NCI-H460 (cell line): ENCODE results near the gene XYLT1. TPM values are rescaled to one million over a fixed set of nuclear protein-coding genes. Genes with fewer than 3 reads are reported as not detected.
"Not testable (repeated sequence)": the region's sequence is repeated elsewhere in the genome, so short reads cannot be mapped to it uniquely, and the experiment has no call there.

Experiments used
- DNase-seq: peaks from one replicate; pipeline ENCODE4 v3.0.0-alpha.2; 2016; ENCODE audit warnings: low read depth; ENCODE audit errors: extremely low read depth
- total RNA-seq: library from RNA; depleted of rRNA; stranded (reverse); fragments of >200 nt; shearing (Covaris generic); gene quantifications from 2 replicates; pipeline ENCODE4 v1.2.3, GENCODE V29; 2014

XYLT1 gene
- total RNA-seq, 1 experiment from 2014 or later: 27.2 TPM

GRCh38 chr16:17316005-17316404 lies 154.8 kb downstream of the XYLT1 start:
- DNase-seq: no peak

GRCh38 chr16:17313793-17314547 lies 156.8 kb downstream of the XYLT1 start:
- DNase-seq: no peak

DNA sequence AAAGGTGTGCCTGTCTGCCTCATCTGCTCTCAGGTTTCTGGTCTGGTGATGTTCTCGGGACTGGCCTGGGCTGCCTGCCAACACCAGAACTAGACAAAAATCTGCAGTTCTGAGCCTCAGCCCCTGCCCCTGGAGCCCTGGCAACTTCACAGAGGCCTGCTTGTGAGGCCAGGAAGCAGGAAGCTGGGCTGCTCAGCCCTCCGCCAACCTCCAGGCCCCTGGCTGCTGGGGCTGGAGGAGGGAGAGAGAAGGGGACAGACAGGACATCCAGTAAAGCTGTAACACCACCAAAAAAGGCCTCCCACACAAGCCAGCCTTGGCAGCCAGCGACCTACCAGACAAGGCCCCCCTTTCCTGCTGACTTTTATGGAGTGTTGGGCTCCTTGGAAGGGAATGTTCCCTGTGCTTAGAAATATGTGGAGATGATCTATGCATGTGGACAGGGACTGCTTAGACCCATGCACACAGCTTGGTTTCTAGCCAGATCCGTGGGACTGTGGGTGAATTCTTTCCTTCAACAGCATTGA lies 157.6 kb downstream of the XYLT1 start:
- DNase-seq: no peak

DNA sequence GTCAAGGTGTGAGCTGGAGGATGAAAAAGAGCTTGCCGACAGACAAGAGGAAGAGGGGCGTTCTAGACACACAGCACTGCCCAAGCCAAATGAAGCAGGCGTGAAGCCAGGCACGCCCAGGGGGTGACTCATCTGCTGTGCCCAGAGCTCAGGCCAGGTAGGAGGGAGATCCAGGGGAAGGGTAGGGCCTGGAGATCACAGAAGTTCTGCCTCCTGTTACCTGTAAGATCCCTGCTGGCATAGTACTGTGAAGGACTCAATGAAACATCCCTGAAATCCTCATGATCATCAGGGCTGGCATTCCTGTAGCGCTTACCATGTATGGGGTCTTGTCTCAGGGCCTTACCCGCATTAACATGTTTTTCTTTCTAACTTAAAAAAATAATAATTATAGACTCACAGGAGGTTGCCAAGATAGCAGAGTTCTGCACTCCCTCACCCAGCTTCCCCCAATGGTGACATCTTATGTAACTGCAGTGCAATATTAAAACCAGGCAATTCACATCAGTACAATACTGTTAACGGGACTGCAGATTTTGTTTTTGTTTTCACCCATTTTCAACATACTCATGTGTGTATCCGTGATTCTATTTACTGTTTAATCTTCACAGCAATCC lies 158.6 kb downstream of the XYLT1 start:
- no peak for DNase-seq

DNA sequence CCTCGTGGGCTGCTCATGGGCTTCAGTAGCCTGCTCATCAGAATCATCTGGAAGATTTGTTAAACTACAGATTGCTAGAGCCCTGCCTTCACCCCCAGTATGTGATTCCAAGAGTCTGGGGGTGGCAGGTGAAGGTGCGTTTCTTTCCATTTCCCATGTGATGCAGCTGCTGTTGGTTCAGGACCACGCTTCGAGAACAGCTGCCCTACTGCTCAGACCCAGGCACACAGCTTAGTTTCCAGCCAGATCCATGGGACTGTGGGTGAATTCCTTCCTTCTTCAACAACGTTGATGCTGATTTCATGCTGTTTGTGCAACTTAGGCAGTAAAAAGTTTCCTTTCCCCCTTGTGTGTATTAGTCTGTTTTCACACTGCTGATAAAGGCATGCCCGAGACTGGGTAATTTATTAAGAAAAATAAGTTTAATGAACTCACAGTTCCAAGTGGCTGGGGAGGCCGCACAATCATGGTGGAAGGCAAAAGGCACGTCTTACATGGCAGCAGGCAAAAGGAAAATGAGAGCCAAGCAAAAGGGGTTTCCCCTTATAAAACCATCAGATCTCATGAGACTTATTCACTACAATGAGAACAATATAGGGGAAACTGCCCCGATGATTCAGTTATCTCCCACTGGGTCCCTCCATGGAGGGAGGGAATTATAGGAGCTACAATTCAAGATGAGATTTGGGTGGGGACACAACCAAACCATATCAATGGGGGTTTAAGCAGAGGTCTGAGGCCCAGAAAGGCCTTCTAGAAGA lies 159.2 kb downstream of the XYLT1 start:
- DNase-seq: no peak

DNA sequence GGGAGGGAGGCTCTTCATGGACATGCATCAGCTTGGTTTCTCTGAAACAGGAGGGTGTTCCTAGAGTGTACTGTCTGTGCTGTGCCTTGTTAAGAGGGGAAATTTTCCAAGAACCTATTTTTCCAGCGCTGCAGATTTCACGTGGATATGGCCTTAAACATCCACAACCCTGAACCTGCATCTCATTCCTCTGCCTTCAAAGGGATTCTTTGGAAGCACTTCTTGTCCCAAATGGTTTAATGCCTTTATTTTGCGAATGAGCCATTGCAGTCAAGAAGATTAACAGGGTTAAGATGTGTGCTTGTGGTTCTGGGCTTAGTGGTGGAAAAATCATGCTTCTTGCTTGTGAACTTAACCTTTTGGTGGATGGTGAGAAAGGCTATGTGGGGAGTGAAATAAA lies 161.2 kb downstream of the XYLT1 start:
- no peak for DNase-seq

GRCh38 chr16:17308186-17308585 lies 162.6 kb downstream of the XYLT1 start:
- no peak for DNase-seq

DNA sequence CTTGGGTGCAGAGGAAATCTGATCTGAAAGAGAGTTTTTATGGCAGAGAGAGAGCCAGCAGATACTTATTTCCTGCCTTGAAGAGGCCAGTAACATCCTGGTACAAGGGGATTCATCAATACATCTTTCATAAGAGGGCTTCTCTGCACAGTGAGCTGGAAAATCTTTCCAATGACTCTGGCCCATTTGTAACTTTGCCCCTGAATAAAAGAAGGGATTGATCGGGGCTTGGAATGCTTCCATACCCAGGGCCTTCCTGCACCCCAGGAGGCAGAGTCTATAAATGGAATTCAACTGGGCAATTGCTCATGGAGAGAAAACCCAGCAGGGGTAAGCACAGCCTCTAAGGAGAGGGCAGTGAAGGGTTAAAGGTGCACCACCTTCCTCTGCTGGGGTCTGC lies 163.3 kb downstream of the XYLT1 start:
- no peak for DNase-seq

DNA sequence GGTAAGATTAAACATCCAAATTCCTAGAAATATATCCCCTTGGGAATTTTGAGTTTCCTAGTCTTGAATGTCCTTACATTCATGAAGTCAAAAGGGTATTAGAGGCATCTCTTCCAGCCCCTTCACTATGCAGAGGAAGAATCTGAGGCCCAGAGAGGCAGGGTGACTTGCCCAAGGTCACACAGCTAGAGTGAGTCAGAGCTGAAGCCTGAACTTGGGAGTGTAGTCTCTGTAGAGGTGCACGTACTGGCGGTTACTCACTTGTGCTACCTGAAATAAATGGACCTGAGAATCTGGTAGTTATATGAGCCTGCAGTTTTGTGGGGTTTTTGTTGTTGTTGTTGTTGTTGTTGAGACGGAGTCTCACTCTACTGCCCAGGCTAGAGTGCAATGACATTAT lies 164.0 kb downstream of the XYLT1 start:
- DNase-seq: no peak

DNA sequence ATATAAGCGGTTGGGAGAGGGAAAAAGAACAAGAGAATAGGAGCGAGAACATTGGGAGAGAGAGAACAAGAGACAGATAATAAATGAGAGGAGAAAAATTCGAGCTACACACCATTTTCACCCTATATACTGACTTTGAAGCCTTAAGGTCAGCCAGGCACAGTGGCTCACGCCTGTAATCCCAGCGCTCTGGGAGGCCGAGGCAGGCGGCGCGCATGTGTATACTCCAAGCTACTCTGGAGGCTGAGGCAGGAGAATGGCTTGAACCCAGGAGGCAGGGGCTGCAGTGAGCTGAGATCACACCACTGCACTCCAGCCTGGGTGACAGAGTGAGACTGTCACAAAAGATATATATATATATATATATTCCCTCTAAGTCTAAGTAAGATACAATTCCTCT lies 164.5 kb downstream of the XYLT1 start:
- DNase-seq: not testable (repeated sequence)

DNA sequence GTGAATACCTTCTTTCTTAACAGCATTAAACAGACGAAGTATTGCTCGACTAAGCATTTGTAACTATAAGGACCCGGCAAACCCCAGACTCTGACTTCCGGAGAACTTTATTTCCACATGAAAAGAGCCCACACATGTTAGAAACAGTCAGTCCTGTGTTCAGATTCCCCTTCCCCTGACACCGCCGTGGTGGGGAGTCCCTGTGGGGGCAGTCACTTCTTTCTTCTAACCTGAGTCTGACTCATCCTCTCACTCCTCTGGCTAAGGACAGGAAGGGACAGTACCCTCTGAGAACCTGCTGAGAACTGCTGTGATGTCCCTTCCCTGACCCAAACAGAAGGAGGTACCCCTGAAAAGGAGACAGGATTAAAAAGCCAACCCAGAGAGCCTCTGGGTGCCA lies 165.1 kb downstream of the XYLT1 start:
- DNase-seq: no peak

DNA sequence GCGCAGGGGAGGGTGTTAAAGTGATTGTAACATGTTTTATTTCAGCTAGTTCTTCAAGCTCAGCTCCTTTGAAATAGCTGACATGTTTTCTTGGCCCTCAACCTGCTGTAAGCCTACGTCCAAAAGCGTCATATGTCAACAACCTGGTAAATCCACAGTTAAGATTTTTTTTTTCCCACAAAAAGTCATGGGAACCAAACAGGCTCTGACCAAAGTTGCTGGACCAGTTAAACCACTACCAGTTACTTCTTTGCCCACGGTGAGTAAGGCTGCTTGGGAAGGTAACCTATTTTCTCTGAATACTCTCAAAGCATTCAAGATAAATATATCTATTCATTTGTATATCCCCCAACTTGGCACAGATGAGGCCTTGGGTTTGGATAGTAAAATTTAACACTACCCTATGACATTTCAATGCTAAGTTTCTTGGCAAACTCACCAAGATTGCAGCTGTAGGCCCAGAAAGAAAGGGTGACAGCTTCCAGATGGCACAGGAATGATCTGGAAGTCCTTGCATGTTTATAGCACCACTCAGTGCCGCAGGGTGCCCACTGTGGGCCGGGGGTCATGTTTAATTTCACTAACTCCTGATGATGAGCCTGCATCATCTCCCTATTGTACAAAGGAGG lies 166.2 kb downstream of the XYLT1 start:
- no peak for DNase-seq

DNA sequence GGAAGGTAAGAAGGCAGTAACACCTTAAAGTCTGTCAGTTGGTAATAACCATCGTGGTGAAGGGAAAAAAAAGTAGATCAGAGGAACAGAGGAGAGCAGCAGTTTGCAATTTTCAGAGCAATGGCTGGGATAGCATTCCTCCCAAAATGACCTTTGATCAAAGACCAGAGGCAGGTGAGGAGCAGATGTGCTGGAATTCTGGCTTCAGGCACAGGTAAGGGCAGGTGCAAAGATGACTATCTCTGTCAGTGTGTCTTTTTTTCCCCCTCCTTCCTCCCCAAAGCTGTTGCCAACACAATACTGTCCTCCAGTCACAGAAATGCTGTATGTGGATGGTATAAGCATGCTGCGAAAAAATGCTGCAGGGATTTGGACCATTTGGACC lies 166.7 kb downstream of the XYLT1 start:
- DNase-seq: no peak

DNA sequence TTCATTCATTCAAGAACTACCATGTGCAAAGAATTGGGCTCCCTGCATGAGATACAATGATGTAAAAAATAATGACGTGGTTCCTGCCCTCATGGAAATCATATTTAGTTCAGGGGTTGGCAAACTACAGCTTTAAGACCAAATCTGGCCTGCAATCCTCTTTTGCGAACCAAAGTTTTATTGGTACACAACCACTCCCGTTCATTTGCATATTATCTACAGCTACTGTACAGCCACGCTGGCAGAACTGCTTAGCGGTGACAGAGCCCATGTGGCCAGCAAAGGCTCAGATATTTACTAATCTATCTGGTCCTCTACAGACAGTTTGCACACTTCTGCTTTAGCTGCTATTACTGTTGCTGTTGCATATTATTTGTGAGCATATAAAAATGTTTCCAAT lies 167.7 kb downstream of the XYLT1 start:
- DNase-seq: no peak

GRCh38 chr16:17302620-17303019 lies 168.1 kb downstream of the XYLT1 start:
- DNase-seq: no peak

DNA sequence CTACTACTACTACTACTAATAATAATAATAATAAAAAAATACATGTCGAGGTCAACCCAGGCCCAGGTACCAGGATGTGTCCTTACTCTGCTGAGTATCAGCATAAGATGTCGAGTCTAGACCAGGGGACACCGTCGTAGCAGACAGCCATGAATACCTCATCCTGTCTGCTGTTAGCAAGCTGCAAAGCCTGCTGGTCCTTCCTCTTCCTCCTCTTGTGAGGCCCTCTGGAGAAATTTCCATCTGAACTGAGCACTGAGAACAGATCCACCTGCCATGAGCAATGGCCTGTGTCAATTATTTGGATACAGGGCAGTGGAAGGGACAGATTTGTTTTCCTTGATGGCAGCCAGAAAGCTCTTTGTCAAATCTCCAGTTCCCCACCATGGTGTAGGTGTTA lies 168.5 kb downstream of the XYLT1 start:
- no peak for DNase-seq

- DNase-seq: no peak
These were observed 169.1 kb downstream of the XYLT1 start for GRCh38 chr16:17301593-17302135.

DNA sequence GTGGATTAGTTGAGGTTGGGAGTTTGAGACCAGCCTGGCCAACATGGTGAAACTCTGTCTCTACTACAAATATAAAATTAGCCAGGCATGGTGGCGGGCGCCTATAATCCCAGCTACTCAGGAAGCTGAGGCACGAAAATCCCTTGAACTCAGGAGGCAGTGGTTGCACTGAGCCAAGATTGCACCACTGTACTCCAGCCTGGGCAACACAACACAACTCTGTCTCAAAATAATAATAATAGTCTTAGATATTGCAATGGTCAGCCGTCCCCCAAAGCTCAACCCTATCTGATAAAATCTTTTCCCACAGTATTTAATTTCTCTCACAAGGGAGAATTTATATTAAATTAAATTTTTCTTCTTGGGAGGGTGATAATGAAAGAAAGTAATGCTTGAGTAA lies 169.6 kb downstream of the XYLT1 start:
- DNase-seq: no peak

- no peak for DNase-seq
These were observed 171.0 kb downstream of the XYLT1 start for GRCh38 chr16:17299790-17300189.

DNA sequence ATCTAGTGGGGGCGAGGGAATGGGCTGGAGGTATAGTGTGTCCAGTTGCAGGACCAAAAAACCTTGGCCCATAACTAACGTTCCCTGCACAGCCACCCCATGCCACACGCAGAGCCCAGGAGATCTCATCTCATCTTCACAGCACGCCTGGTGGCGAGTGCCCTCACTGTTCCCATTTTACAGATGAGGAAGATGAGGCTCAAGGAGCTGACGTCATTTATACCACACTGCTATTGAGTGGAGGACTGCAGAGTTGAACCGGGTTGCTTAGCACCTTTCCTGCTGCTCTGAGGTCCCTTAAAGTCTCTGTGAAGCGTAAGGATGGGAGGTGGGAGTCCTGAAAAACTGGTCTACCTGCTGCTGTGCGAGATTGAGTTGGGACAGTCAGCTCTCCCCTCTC lies 172.5 kb downstream of the XYLT1 start:
- no peak for DNase-seq

DNA sequence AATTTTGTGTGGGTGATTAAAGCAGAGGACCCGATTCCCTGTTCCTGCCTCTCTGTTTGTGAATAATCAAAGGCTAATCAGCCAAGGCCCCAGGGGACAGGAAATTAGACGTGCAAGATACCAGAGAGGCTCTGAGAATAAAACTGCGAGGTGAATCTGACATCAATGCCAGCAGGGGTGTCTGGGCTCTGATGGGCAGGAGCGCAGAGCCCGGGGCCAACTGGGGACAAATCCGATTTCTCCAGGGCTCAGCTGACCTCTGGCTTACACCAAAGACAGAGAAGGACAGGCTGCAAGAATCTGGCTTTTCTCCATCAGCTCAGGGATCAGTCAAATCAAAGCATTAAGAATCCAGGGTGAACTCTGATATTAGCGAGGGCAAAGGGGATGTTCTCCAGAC lies 174.3 kb downstream of the XYLT1 start:
- DNase-seq: no peak
